Right lobe of liver (tissue), 6 donors: ENCODE measurements around the gene C2CD5. TPM values are rescaled to one million over a fixed set of nuclear protein-coding genes. Genes with fewer than 3 reads are reported as not detected.
"Not testable (repeated sequence)": the region's sequence is repeated elsewhere in the genome, so short reads cannot be mapped to it uniquely, and the experiment has no call there.

Experiments
- ATAC-seq, 4 donors: fragments of 200-7000 bp; cut with Tn5 transposase; one replicate each; pipeline ENCODE4 v1.9.1; 2020; ENCODE audit warnings: mild to moderate bottlenecking in 4 of 4, moderate library complexity in 4 of 4
- DNase-seq, 3 donors: peaks; one replicate each; pipeline ENCODE4 v3.0.0-alpha.2; 2020
- H3K27ac ChIP-seq, 3 donors: fragments of 200-600 bp; one replicate each; pipeline ENCODE4 v1.8.0; 2022
- H3K27me3 ChIP-seq, 2 donors: fragments of 200-600 bp; one replicate each; pipeline ENCODE4 v1.8.0; 2022
- H3K36me3 ChIP-seq, 4 donors: fragments of 200-600 bp; sonication (generic) in 1 of 4; one replicate each; pipeline versions ENCODE4 v1.5.1 to v1.8.0; 2017 to 2022; ENCODE audit warnings: control low read depth in 1 of 4
- H3K4me1 ChIP-seq, 4 donors: fragments of 200-600 bp; sonication (generic) in 1 of 4; one replicate each; pipeline versions ENCODE4 v1.5.1 to v1.8.0; 2017 to 2022; ENCODE audit warnings: control low read depth in 1 of 4
- H3K4me3 ChIP-seq, 3 donors: fragments of 200-600 bp; one replicate each; pipeline ENCODE4 v1.8.0; 2022
- H3K9me3 ChIP-seq, 4 donors: fragments of 200-600 bp; sonication (generic) in 1 of 4; one replicate each; pipeline versions ENCODE4 v1.5.1 to v1.8.0; 2017 to 2022; ENCODE audit warnings: control low read depth in 1 of 4
- POLR2A ChIP-seq: fragments of 450-650 bp; IDR thresholded peaks from one replicate; pipeline ENCODE4 v1.6.1; 2017; ENCODE audit warnings: antibody characterized with exemption, mild to moderate bottlenecking
- WGBS: methylation state at CpG from one replicate; pipeline ENCODE4 v1.1.6; 2018; ENCODE audit warnings: low coverage, low lambda C conversion rate; ENCODE audit not compliant: insufficient coverage; ENCODE audit errors: missing lambda C conversion rate; 5-methylcytosine and 5-hydroxymethylcytosine counted together
- intact Hi-C, 2 donors: fragments of 100-400 bp; cut with DNase I; formaldehyde crosslinking; loops; one replicate each; pipeline versions ENCODE4 v1.11.2 to v1.14.1; 2022
- total RNA-seq, 6 experiments: library from RNA; depleted of rRNA in 2 of 6; stranded (reverse); fragments of >200 nt in 2 of 6; fragmentation: NEBNext Ultra II Directional in 3 of 6; extraction: Animal tissue kit (Norgen Biotek cat#: 25700) in 3 of 6; gene quantifications; one replicate each; pipeline versions ENCODE4 v1.1.0 to v1.2.4, GENCODE V29; 2016 to 2023
- TF ChIP-seq, protein P1 (sequence below), 4 donors: fragments of 200-600 bp in 3 of 4; fragments of 450-650 bp in 1 of 4; IDR thresholded peaks; one replicate each; pipeline versions ENCODE4 v1.5.1 to v1.8.0; 2016 to 2022; ENCODE audit warnings: antibody characterized with exemption in 4 of 4, mild to moderate bottlenecking in 2 of 4
- donor health status: DM: no; HTN: yes; CAD: no.
- donor health status: DM: no; HTN: no; CAD: no.
- donor health status: DM: no; HTN: no; CAD: no.
- donor health status: DM: no; HTN: yes; CAD: no.
- donor health status: DM: no; HTN: yes; CAD: no.

The C2CD5 gene
- total RNA-seq, 6 experiments from 2014 or later: 8.5 to 15.1 (median 12.4) TPM

DNA sequence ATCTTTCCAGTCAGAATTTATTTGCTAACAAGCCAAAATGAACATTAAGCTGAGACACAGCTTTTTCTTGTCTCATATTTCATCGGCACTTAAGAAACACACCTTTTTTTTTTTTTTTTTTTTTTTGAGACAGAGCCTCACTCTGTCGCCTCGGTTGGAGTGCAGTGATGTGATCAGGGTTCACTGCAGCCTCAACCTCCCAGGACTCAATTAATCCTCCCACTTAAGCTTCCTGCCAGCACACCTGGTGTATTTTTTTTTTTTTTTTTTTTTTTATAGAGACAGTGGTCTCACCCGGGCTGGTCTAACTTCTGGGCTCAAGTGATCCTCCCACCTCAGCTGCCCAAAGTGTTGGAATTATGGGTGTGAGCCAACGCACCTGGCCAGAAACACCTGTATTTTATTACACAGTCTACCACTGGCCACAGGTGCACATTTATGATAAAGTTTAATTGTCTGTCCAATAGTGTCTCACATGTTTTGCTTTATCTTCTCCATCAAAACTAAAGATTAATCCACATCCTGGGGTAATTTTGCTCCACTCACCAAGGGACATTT lies 62.7 kb downstream of the C2CD5 start:
- H3K27me3 ChIP-seq: no peaks in the 10 kb centered on the region
- H3K4me1 ChIP-seq: no peaks in the 10 kb centered on the region
- no peak for ATAC-seq
- H3K27ac ChIP-seq: no peak overlapping the region
- intact Hi-C loops: no loop called here
- TF ChIP-seq, protein P1, sequence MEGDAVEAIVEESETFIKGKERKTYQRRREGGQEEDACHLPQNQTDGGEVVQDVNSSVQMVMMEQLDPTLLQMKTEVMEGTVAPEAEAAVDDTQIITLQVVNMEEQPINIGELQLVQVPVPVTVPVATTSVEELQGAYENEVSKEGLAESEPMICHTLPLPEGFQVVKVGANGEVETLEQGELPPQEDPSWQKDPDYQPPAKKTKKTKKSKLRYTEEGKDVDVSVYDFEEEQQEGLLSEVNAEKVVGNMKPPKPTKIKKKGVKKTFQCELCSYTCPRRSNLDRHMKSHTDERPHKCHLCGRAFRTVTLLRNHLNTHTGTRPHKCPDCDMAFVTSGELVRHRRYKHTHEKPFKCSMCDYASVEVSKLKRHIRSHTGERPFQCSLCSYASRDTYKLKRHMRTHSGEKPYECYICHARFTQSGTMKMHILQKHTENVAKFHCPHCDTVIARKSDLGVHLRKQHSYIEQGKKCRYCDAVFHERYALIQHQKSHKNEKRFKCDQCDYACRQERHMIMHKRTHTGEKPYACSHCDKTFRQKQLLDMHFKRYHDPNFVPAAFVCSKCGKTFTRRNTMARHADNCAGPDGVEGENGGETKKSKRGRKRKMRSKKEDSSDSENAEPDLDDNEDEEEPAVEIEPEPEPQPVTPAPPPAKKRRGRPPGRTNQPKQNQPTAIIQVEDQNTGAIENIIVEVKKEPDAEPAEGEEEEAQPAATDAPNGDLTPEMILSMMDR (IDR thresholded peaks at IDR 0.05): no peak
- TF ChIP-seq POLR2A: no peak
- no peak overlapping the region for H3K4me3 ChIP-seq
- H3K36me3 ChIP-seq: peaks cover 0 to 18% (median 1%) of the 10 kb centered on the region in 4 donors
- WGBS: 95% methylated on average over 5 of the region's 5 CpGs
- no peaks in the 10 kb centered on the region for H3K9me3 ChIP-seq
- no peak for DNase-seq

GRCh38 chr12:22480814-22481213 lies 63.5 kb downstream of the C2CD5 start:
- H3K9me3 ChIP-seq, H3K4me1 ChIP-seq, intact Hi-C loops, DNase-seq, H3K27me3 ChIP-seq, ATAC-seq, H3K4me3 ChIP-seq, H3K27ac ChIP-seq: not testable (repeated sequence)
- H3K36me3 ChIP-seq: peaks cover 0 to 18% (median 1%) of the 10 kb centered on the region in 4 donors
- WGBS: 98% methylated on average over 6 of the region's 7 CpGs

DNA sequence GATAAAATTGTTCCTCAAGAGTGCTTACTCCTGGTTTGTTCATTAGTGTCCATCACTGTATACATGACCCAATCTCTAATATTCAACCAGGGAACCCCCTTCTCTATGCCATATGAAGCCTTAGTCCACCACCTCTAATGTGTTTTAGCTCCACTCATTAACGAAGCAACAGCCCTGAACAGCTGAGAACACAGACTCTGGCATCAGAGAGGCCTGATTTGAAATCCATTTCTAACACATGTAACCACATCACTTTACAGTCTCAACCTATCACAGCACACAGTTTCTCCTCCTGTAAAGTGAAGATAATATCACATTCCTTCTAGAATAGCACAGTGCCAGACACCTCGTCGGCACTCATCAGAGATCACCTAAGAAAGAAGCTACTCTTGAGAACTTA lies 64.3 kb downstream of the C2CD5 start:
- Histone ChIP-seq H3K36me3 (peaks cover 0 to 18% (median 1%) of the 10 kb centered on the region in 4 donors), H3K27ac (no peak overlapping the region), H3K9me3 (no peaks in the 10 kb centered on the region), H3K4me1 (no peaks in the 10 kb centered on the region), H3K27me3 (no peaks in the 10 kb centered on the region), H3K4me3 (no peak overlapping the region)
- no peak for TF ChIP-seq POLR2A
- TF ChIP-seq, protein P1 (IDR thresholded peaks at IDR 0.05): no peak
- 93% methylated on average over 3 of the region's 3 CpGs for WGBS
- intact Hi-C loops: no loop called here
- DNase-seq (no peak), ATAC-seq (no peak)

- TF ChIP-seq POLR2A: no peak
- TF ChIP-seq, protein P1 (IDR thresholded peaks at IDR 0.05): no peak
- intact Hi-C loops: no loop called here
- no peak overlapping the region for H3K4me3 ChIP-seq
- 64% methylated on average over 2 of the region's 2 CpGs for WGBS
- H3K36me3 ChIP-seq: peaks cover 0 to 13% (median 0%) of the 10 kb centered on the region in 4 donors
- H3K4me1 ChIP-seq: no peaks in the 10 kb centered on the region
- ATAC-seq: no peak
- no peak overlapping the region for H3K27ac ChIP-seq
- no peaks in the 10 kb centered on the region for H3K9me3 ChIP-seq
- no peak for DNase-seq
- no peaks in the 10 kb centered on the region for H3K27me3 ChIP-seq
These were observed 66.5 kb downstream of the C2CD5 start for GRCh38 chr12:22477894-22478287.

GRCh38 chr12:22477166-22477893 lies 67.0 kb downstream of the C2CD5 start:
- WGBS: 67% methylated on average over 4 of the region's 4 CpGs
- Histone ChIP-seq H3K4me3 (no peak overlapping the region), H3K27ac (no peak overlapping the region), H3K4me1 (no peaks in the 10 kb centered on the region), H3K36me3 (peaks cover 0 to 10% (median 0%) of the 10 kb centered on the region in 4 donors), H3K27me3 (no peaks in the 10 kb centered on the region), H3K9me3 (no peaks in the 10 kb centered on the region)
- ATAC-seq (no peak), DNase-seq (no peak)
- intact Hi-C loops: no loop called here
- TF ChIP-seq, protein P1 (IDR thresholded peaks at IDR 0.05): no peak
- TF ChIP-seq POLR2A: no peak
